Glutamatergic neuron (in vitro differentiated cells): ENCODE measurements around the gene CREG2. TPM values are rescaled to one million over a fixed set of nuclear protein-coding genes. Genes with fewer than 3 reads are reported as not detected.

Experiments
- DNase-seq: peaks from one replicate; pipeline ENCODE4 v3.0.0; 2022
- H3K27ac Mint-ChIP-seq: one replicate; pipeline ENCODE4 v1.8.0; 2020; ENCODE audit warnings: mild to moderate bottlenecking, mixed read lengths, inconsistent platforms; ENCODE audit not compliant: unreplicated experiment
- H3K27me3 Mint-ChIP-seq: one replicate; pipeline ENCODE4 v1.8.0; 2020; ENCODE audit warnings: mild to moderate bottlenecking, moderate library complexity, mixed read lengths, inconsistent platforms; ENCODE audit not compliant: unreplicated experiment
- H3K36me3 Mint-ChIP-seq: one replicate; pipeline ENCODE4 v1.8.0; 2020; ENCODE audit warnings: mild to moderate bottlenecking, mixed read lengths, inconsistent platforms; ENCODE audit not compliant: unreplicated experiment
- H3K4me1 Mint-ChIP-seq: one replicate; pipeline ENCODE4 v1.8.0; 2020; ENCODE audit warnings: mild to moderate bottlenecking, low read depth, mixed read lengths, inconsistent platforms; ENCODE audit not compliant: unreplicated experiment
- H3K4me3 Mint-ChIP-seq: one replicate; pipeline ENCODE4 v1.8.0; 2020; ENCODE audit warnings: mild to moderate bottlenecking, mixed read lengths, inconsistent platforms; ENCODE audit not compliant: unreplicated experiment
- H3K9me3 Mint-ChIP-seq: one replicate; pipeline ENCODE4 v1.8.0; 2020; ENCODE audit warnings: mild to moderate bottlenecking, moderate library complexity, mixed read lengths, inconsistent platforms; ENCODE audit not compliant: unreplicated experiment
- total RNA-seq: library from RNA; stranded (reverse); fragmentation: NEBNext Ultra II Directional; extraction: Animal tissue kit (Norgen Biotek cat#: 25700); gene quantifications from one replicate; pipeline ENCODE4 v1.2.1, GENCODE V29; 2021; ENCODE audit not compliant: unreplicated experiment
- TF ChIP-seq, protein P1 (sequence below): fragments of 200-600 bp; sonication (generic); IDR thresholded peaks from one replicate; pipeline ENCODE4 v1.5.0; 2021; ENCODE audit not compliant: partially characterized antibody, unreplicated experiment

The CREG2 gene
- total RNA-seq, 1 donor from 2014 or later, result 1.3 TPM

DNA sequence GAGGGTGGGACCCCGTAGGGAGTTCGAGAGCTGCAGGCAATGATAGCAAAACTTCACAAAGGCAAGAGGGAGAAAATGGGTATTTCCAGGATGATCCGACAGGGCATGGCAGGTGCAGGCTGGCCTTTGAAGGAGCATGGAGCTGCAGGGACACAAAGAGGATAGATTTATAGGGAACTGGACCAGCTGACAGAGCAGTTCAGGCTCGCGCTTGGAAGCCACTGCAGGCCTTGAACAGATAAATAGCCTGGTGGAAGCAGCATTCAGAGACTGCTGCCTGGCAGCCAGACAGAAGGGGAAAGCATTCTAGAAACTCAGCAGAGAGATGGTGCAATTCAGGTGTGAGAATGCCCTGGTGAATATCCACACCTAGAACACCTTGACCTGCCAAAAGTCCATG, 29.3 kb upstream of the CREG2 start:
- Mint-ChIP-seq H3K9me3 (peaks cover 2% of the 10 kb centered on the region), H3K4me1 (peaks cover 22% of the 10 kb centered on the region), H3K4me3 (no peak overlapping the region), H3K36me3 (no peaks in the 10 kb centered on the region), H3K27me3 (peaks cover 12% of the 10 kb centered on the region), H3K27ac (no peak overlapping the region)
- TF ChIP-seq, protein P1, sequence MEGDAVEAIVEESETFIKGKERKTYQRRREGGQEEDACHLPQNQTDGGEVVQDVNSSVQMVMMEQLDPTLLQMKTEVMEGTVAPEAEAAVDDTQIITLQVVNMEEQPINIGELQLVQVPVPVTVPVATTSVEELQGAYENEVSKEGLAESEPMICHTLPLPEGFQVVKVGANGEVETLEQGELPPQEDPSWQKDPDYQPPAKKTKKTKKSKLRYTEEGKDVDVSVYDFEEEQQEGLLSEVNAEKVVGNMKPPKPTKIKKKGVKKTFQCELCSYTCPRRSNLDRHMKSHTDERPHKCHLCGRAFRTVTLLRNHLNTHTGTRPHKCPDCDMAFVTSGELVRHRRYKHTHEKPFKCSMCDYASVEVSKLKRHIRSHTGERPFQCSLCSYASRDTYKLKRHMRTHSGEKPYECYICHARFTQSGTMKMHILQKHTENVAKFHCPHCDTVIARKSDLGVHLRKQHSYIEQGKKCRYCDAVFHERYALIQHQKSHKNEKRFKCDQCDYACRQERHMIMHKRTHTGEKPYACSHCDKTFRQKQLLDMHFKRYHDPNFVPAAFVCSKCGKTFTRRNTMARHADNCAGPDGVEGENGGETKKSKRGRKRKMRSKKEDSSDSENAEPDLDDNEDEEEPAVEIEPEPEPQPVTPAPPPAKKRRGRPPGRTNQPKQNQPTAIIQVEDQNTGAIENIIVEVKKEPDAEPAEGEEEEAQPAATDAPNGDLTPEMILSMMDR, result no peak
- no peak for DNase-seq

DNA sequence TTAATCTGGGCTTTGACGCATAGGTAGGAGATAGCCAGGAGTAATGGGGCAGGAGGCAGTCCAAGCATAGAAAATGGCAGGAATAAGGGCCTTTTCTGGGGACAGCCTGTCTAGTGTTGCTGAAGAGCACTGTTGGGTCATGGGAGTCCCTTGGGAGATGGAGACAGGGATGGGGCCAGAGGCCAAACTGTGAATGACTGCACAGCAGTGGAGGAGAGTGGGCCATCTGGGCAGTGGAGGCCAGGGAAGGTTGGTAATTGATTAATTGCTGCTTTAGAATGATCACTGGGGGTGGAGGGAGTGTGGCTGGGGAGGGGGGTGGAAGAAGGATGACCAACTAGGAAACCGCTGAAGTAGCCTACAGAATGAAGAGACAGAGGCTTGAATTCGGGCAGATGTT, 28.6 kb upstream of the CREG2 start:
- peak overlapping the region; percentile 28 for H3K4me3 Mint-ChIP-seq
- DNase-seq, result peak; percentile 34
- H3K9me3 Mint-ChIP-seq, result peaks cover 2% of the 10 kb centered on the region
- peaks cover 22% of the 10 kb centered on the region for H3K4me1 Mint-ChIP-seq
- TF ChIP-seq, protein P1, result no peak
- H3K27me3 Mint-ChIP-seq, result peaks cover 12% of the 10 kb centered on the region
- H3K27ac Mint-ChIP-seq, result peak overlapping the region; percentile 42
- no peaks in the 10 kb centered on the region for H3K36me3 Mint-ChIP-seq

DNA sequence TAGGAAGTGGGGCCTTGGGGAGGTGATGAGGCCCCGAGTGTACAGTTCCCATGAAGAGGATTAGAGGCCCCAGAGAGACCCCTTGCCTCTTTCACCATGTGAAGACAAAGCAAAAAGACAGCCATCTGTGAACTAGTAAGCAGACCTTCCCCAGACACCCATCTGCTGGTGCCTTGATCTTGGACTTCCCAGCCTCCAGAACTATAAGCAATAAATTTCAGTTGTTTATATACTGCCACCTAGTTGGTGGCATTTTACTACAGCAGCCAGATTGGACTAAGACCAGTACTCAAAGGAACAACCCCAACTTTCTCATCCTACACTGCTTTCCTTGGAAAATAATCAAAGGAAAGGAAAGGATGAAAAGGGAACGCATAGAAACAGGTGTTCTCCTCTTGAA, 27.9 kb upstream of the CREG2 start:
- no peak overlapping the region for H3K4me3 Mint-ChIP-seq
- DNase-seq, result no peak
- TF ChIP-seq, protein P1, result no peak
- H3K9me3 Mint-ChIP-seq, result peaks cover 6% of the 10 kb centered on the region
- H3K27me3 Mint-ChIP-seq, result peaks cover 14% of the 10 kb centered on the region
- H3K36me3 Mint-ChIP-seq, result no peaks in the 10 kb centered on the region
- H3K4me1 Mint-ChIP-seq, result peaks cover 22% of the 10 kb centered on the region
- peak overlapping the region; percentile 42 for H3K27ac Mint-ChIP-seq

DNA sequence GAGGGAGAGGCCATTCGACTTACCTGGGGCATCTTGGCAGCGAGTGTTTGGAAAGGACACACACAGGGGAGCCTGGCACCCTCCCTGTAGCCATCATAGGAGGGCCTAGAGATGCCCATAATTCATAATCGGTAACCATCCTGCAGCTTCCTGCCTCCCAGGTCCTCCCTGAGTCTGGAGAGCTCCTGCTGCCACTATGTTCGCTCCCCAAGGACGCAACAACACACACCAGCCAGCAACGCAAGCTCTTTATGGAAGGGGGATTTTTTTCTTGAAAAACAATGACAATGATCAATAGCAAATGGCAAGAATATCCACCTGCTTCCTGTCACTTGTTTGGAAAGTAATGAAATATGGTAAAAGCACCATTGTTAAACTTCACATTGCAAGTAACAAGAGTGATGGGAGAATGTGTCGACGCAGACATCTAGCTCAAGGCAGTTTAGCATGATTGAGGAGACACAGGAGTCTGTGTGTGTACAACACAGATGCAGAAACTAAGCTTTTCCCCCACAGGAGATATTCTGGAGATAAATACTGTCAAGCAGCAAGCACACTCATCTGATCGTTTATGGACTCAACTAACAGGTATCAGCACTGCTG, 24.9 kb upstream of the CREG2 start:
- no peak overlapping the region for H3K4me3 Mint-ChIP-seq
- no peaks in the 10 kb centered on the region for H3K36me3 Mint-ChIP-seq
- peaks cover 12% of the 10 kb centered on the region for H3K9me3 Mint-ChIP-seq
- H3K27ac Mint-ChIP-seq, result no peak overlapping the region
- TF ChIP-seq, protein P1, result no peak
- peaks cover 22% of the 10 kb centered on the region for H3K4me1 Mint-ChIP-seq
- no peak for DNase-seq
- peaks cover 13% of the 10 kb centered on the region for H3K27me3 Mint-ChIP-seq

DNA sequence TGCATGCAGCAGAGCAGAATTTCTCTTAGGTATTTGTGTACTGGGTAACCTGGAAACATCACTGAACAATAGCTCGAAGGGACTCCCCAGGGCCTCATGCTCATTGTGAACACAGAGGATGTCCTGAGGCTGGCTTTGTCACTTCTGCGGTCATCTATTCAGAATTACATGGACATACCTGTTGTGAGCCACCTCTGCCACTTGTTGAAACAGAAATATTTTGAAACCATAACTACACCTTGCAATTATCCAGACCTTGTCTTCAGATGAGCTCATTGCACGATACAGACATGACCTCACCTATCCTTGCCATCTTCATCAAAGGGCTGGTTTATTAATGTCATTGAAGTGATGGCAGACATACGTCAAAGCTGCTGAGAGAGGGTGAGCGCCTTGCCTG, 23.4 kb upstream of the CREG2 start:
- H3K27ac Mint-ChIP-seq, result no peak overlapping the region
- TF ChIP-seq, protein P1, result no peak
- no peak for DNase-seq
- no peak overlapping the region for H3K4me3 Mint-ChIP-seq
- peaks cover 11% of the 10 kb centered on the region for H3K9me3 Mint-ChIP-seq
- H3K4me1 Mint-ChIP-seq, result peaks cover 13% of the 10 kb centered on the region
- H3K36me3 Mint-ChIP-seq, result no peaks in the 10 kb centered on the region
- peaks cover 9% of the 10 kb centered on the region for H3K27me3 Mint-ChIP-seq
